A549 (cell line): Measurements from ENCODE around the gene SLC39A11. TPM values are rescaled to one million over a fixed set of nuclear protein-coding genes. Genes with fewer than 3 reads are reported as not detected.

Experiments used
- ATAC-seq, 2 experiments: fragments of 200-7000 bp in 1 of 2; fragments of >200 bp in 1 of 2; cut with Nextera tagmentation in 1 of 2; cut with Tn5 transposase in 1 of 2; 3 replicates each; pipeline versions ENCODE4 v1.8.0 to v1.9.1; 2018 to 2020; ENCODE audit warnings: mild to moderate bottlenecking in 1 of 2, moderate library complexity in 1 of 2
- CTCF ChIA-PET: fragments of 300-600 bp; sonication (Branson Sonifier 250); formaldehyde crosslinking; extraction: SDS; loops from one replicate; lab custom pipeline; 2021; ENCODE audit warnings: antibody characterized with exemption, inconsistent platforms; lab: Yijun Ruan, JAX
- POLR2A ChIA-PET: fragments of 350-600 bp; formaldehyde crosslinking; extraction: SDS; loops from one replicate; lab custom pipeline; 2021; ENCODE audit warnings: antibody characterized with exemption, inconsistent platforms; lab: Yijun Ruan, JAX
- DNase-seq, 2 experiments: peaks; one replicate each; pipeline versions ENCODE4 v3.0.0 to v3.0.0-alpha.2; 2011 to 2016; ENCODE audit warnings: low read depth in 1 of 2, low spot score in 1 of 2
- FAIRE-seq: peaks from 2 replicates; lab custom pipeline; 2011; peaks lifted over from hg19 to GRCh38; lab: Jason Lieb, UNC
- H3K27ac ChIP-seq, 2 experiments: fragments of >200 bp; sonication (Bioruptor Twin); formaldehyde crosslinking; 3 replicates each; pipeline ENCODE4 v1.5.1; 2016 to 2017
- H3K4me1 ChIP-seq: fragments of >200 bp; sonication (Bioruptor Twin); formaldehyde crosslinking; 3 replicates; pipeline ENCODE4 v1.6.1; 2016
- H3K4me2 ChIP-seq: fragments of >200 bp; sonication (Bioruptor Twin); formaldehyde crosslinking; 3 replicates; pipeline ENCODE4 v1.6.1; 2016
- H3K4me3 ChIP-seq: fragments of >200 bp; sonication (Bioruptor Twin); formaldehyde crosslinking; 3 replicates; pipeline ENCODE4 v1.5.1; 2016
- H3K9me3 ChIP-seq: fragments of >200 bp; sonication (Bioruptor Twin); formaldehyde crosslinking; 3 replicates; pipeline ENCODE4 v1.6.1; 2016
- BHLHE40 ChIP-seq: IDR thresholded peaks from 2 replicates; pipeline ENCODE4 v1.6.1; 2012; ENCODE audit warnings: low read depth, low read length, inconsistent platforms
- CEBPB ChIP-seq, 2 experiments: fragments of >200 bp in 1 of 2; sonication (Bioruptor Twin) in 1 of 2; formaldehyde crosslinking in 1 of 2; IDR thresholded peaks; 2 replicates each; pipeline ENCODE4 v1.6.1; 2012 to 2016
- CHD4 ChIP-seq: fragments of 200-600 bp; sonication (generic); IDR thresholded peaks from 2 replicates; pipeline ENCODE4 v1.6.1; 2016; ENCODE audit warnings: antibody characterized with exemption, mild to moderate bottlenecking, borderline replicate concordance
- EP300 ChIP-seq, 2 experiments: fragments of >200 bp; sonication (Bioruptor Twin); formaldehyde crosslinking; IDR thresholded peaks; 2 replicates in 1 of 2; 3 replicates in 1 of 2; pipeline ENCODE4 v1.6.1; 2016 to 2017
- ESRRA ChIP-seq: fragments of 150-350 bp; IDR thresholded peaks from 2 replicates; pipeline ENCODE4 v1.6.1; 2014; ENCODE audit warnings: mild to moderate bottlenecking, low read length, borderline replicate concordance
- FOXS1 ChIP-seq: fragments of 250-450 bp; sonication (Bioruptor Pico); IDR thresholded peaks from 2 replicates; pipeline ENCODE4 v1.5.0; 2020; ENCODE audit warnings: mild to moderate bottlenecking, moderate library complexity
- HEYL ChIP-seq: fragments of 250-450 bp; sonication (Bioruptor Pico); IDR thresholded peaks from 2 replicates; pipeline ENCODE4 v1.8.0; 2021; ENCODE audit warnings: mild to moderate bottlenecking, moderate library complexity
- HOXA7 ChIP-seq: fragments of 250-450 bp; sonication (Bioruptor Pico); IDR thresholded peaks from 2 replicates; pipeline ENCODE4 v1.5.0; 2020; ENCODE audit warnings: mild to moderate bottlenecking, moderate library complexity
- HOXB13 ChIP-seq: fragments of 250-450 bp; sonication (Bioruptor Pico); IDR thresholded peaks from 2 replicates; pipeline ENCODE4 v1.5.0; 2020; ENCODE audit warnings: low read depth, mild to moderate bottlenecking, moderate library complexity
- JUN ChIP-seq, 2 experiments: fragments of >200 bp; sonication (Bioruptor Twin); formaldehyde crosslinking; IDR thresholded peaks; 2 replicates in 1 of 2; 3 replicates in 1 of 2; pipeline ENCODE4 v1.6.1; 2016 to 2017
- JUNB ChIP-seq: fragments of >200 bp; sonication (Bioruptor Twin); formaldehyde crosslinking; IDR thresholded peaks from 2 replicates; pipeline ENCODE4 v1.6.1; 2016
- MAFK ChIP-seq: fragments of 450-650 bp; IDR thresholded peaks from 2 replicates; pipeline ENCODE4 v1.6.1; 2014; ENCODE audit not compliant: partially characterized antibody
- NFE2L2 ChIP-seq: fragments of 150-350 bp; conservative IDR thresholded peaks from 2 replicates; pipeline ENCODE4 v1.6.1; 2014; ENCODE audit warnings: low read length
- NPAS2 ChIP-seq: fragments of 250-450 bp; sonication (Bioruptor Pico); IDR thresholded peaks from 2 replicates; pipeline ENCODE4 v1.8.0; 2022; ENCODE audit warnings: mild to moderate bottlenecking, moderate library complexity, borderline replicate concordance
- NR3C1 ChIP-seq: fragments of >200 bp; sonication (Bioruptor Twin); formaldehyde crosslinking; IDR thresholded peaks from 3 replicates; pipeline ENCODE4 v1.6.1; 2017
- PHF8 ChIP-seq: fragments of 200-600 bp; sonication (generic); IDR thresholded peaks from 2 replicates; pipeline ENCODE4 v1.6.1; 2016; ENCODE audit warnings: low read depth, mild to moderate bottlenecking, antibody characterized with exemption, moderate library complexity, borderline replicate concordance
- RARB ChIP-seq: fragments of 250-450 bp; sonication (Bioruptor Pico); IDR thresholded peaks from 2 replicates; pipeline ENCODE4 v1.8.0; 2021; ENCODE audit warnings: mild to moderate bottlenecking, moderate library complexity
- RCOR1 ChIP-seq: fragments of 150-350 bp; IDR thresholded peaks from 2 replicates; pipeline ENCODE4 v1.6.1; 2014; ENCODE audit warnings: antibody characterized with exemption, low read length, low read depth
- RNF2 ChIP-seq: fragments of 200-600 bp; sonication (generic); IDR thresholded peaks from 2 replicates; pipeline ENCODE4 v1.6.1; 2016; ENCODE audit warnings: low read depth, mild to moderate bottlenecking, antibody characterized with exemption, moderate library complexity, borderline replicate concordance
- SREBF2 ChIP-seq: fragments of 450-650 bp; IDR thresholded peaks from 2 replicates; pipeline ENCODE4 v1.6.1; 2014; ENCODE audit warnings: mild to moderate bottlenecking, moderate library complexity
- ZC3H11A ChIP-seq: fragments of 450-650 bp; IDR thresholded peaks from 2 replicates; pipeline ENCODE4 v1.6.1; 2014; ENCODE audit warnings: antibody characterized with exemption, mild to moderate bottlenecking
- ZFP36 ChIP-seq: fragments of 450-650 bp; IDR thresholded peaks from 2 replicates; pipeline ENCODE4 v1.6.1; 2014; ENCODE audit warnings: borderline replicate concordance; ENCODE audit not compliant: partially characterized antibody
- ZNF302 ChIP-seq: fragments of 250-450 bp; sonication (Bioruptor Pico); IDR thresholded peaks from 2 replicates; pipeline ENCODE4 v1.9.0; 2021; ENCODE audit warnings: inconsistent platforms, mild to moderate bottlenecking, moderate library complexity
- ZSCAN20 ChIP-seq: fragments of 250-450 bp; sonication (Bioruptor Pico); IDR thresholded peaks from 2 replicates; pipeline ENCODE4 v1.8.0; 2022; ENCODE audit warnings: mild to moderate bottlenecking, moderate library complexity
- WGBS: methylation state at CpG from one replicate; pipeline ENCODE4 v1.1.6; 2017; ENCODE audit errors: missing lambda C conversion rate; 5-methylcytosine and 5-hydroxymethylcytosine counted together
- polyA plus RNA-seq, 4 experiments: library from polyadenylated mRNA; depleted of rRNA in 3 of 4; stranded (reverse); fragments of >200 nt; fragmentation: RNase III in 1 of 4; extraction: RNeasy Plus Mini Kit Qiagen cat#74134 plus additional on column Dnase treatment in 1 of 4; gene quantifications; 2 replicates in 3 of 4; 3 replicates in 1 of 4; pipeline ENCODE4 v1.2.3, GENCODE V29; 2011 to 2017
- TF ChIP-seq, protein P1 (sequence below): IDR thresholded peaks from 2 replicates; pipeline ENCODE4 v1.6.1; 2012
- TF ChIP-seq, protein P2 (sequence below): fragments of 250-450 bp; sonication (Bioruptor Pico); IDR thresholded peaks from 2 replicates; pipeline ENCODE4 v1.5.0; 2021; ENCODE audit warnings: mild to moderate bottlenecking, moderate library complexity, borderline replicate concordance
- TF ChIP-seq, protein P3 (sequence below): IDR thresholded peaks from 2 replicates; pipeline ENCODE4 v1.6.1; 2012
- TF ChIP-seq, protein P4 (sequence below): IDR thresholded peaks from 2 replicates; pipeline ENCODE4 v1.6.1; 2012; ENCODE audit warnings: low read depth, borderline replicate concordance
- TF ChIP-seq, protein P5 (sequence below): fragments of 250-450 bp; sonication (Bioruptor Pico); IDR thresholded peaks from 2 replicates; pipeline ENCODE4 v1.5.0; 2020; ENCODE audit warnings: low read depth, mild to moderate bottlenecking, moderate library complexity
- TF ChIP-seq, protein P6 (sequence below): fragments of 450-650 bp; IDR thresholded peaks from 2 replicates; pipeline ENCODE4 v1.6.1; 2014; ENCODE audit warnings: antibody characterized with exemption

The SLC39A11 gene
- polyA plus RNA-seq, 2 of the 4 experiments (the other 2 are of a cell fraction) = 18.4 to 25.2 TPM

DNA sequence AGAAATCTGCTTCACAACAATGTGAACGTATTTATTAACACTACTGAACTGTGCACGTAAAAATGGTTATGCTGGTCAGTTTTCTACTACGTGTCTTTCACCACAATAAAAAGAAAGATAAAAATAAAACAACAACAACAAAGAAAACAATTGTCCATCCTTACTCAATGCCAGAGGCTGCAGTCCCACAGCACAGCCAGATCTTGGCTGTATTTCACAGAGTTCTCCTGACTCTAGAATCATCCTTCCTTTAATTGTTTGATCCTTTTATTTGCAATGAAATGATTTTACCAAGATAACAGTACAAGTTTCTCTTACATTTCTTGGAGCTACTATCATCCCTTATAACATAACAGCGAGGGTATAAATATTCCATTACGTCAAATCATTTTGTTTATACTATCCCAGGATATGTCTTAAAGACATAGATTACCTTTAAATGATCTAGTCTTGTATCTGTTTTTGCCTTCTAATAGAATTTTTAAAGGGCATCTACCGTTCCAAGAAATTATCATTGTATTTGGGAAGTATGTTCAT lies 103.3 kb downstream of the SLC39A11 start:
- ChIA-PET CTCF (interaction anchor here (1.2 kb wide), 1 partner anchor 263 kb away, joined by 3 read pairs; no protein-coding TSS in a partner anchor), POLR2A (no interaction called here)
- no peaks in the 10 kb centered on the region for H3K9me3 ChIP-seq
- TF ChIP-seq ESRRA (no peak), CEBPB (IDR thresholded peaks at IDR 0.05) (no peak), HOXB13 (no peak), PHF8 (no peak), SREBF2 (no peak), EP300 (IDR thresholded peaks at IDR 0.05) (no peak), MAFK (no peak), ZC3H11A (no peak), HEYL (no peak), CHD4 (no peak), RCOR1 (no peak), ZNF302 (no peak), NR3C1 (no peak), ZFP36 (no peak)
- TF ChIP-seq, protein P1, sequence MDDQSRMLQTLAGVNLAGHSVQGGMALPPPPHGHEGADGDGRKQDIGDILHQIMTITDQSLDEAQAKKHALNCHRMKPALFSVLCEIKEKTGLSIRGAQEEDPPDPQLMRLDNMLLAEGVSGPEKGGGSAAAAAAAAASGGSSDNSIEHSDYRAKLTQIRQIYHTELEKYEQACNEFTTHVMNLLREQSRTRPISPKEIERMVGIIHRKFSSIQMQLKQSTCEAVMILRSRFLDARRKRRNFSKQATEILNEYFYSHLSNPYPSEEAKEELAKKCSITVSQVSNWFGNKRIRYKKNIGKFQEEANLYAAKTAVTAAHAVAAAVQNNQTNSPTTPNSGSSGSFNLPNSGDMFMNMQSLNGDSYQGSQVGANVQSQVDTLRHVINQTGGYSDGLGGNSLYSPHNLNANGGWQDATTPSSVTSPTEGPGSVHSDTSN = no peak
- TF ChIP-seq, protein P2, sequence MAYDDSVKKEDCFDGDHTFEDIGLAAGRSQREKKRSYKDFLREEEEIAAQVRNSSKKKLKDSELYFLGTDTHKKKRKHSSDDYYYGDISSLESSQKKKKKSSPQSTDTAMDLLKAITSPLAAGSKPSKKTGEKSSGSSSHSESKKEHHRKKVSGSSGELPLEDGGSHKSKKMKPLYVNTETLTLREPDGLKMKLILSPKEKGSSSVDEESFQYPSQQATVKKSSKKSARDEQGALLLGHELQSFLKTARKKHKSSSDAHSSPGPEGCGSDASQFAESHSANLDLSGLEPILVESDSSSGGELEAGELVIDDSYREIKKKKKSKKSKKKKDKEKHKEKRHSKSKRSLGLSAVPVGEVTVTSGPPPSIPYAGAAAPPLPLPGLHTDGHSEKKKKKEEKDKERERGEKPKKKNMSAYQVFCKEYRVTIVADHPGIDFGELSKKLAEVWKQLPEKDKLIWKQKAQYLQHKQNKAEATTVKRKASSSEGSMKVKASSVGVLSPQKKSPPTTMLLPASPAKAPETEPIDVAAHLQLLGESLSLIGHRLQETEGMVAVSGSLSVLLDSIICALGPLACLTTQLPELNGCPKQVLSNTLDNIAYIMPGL (CRISPR knock-in tag) = no peak
- TF ChIP-seq, protein P3, sequence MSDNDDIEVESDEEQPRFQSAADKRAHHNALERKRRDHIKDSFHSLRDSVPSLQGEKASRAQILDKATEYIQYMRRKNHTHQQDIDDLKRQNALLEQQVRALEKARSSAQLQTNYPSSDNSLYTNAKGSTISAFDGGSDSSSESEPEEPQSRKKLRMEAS = no peak
- TF ChIP-seq, protein P4, sequence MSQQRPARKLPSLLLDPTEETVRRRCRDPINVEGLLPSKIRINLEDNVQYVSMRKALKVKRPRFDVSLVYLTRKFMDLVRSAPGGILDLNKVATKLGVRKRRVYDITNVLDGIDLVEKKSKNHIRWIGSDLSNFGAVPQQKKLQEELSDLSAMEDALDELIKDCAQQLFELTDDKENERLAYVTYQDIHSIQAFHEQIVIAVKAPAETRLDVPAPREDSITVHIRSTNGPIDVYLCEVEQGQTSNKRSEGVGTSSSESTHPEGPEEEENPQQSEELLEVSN = no peak
- TF ChIP-seq, protein P5, sequence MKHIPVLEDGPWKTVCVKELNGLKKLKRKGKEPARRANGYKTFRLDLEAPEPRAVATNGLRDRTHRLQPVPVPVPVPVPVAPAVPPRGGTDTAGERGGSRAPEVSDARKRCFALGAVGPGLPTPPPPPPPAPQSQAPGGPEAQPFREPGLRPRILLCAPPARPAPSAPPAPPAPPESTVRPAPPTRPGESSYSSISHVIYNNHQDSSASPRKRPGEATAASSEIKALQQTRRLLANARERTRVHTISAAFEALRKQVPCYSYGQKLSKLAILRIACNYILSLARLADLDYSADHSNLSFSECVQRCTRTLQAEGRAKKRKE (CRISPR knock-in tag) = no peak
- TF ChIP-seq, protein P6, sequence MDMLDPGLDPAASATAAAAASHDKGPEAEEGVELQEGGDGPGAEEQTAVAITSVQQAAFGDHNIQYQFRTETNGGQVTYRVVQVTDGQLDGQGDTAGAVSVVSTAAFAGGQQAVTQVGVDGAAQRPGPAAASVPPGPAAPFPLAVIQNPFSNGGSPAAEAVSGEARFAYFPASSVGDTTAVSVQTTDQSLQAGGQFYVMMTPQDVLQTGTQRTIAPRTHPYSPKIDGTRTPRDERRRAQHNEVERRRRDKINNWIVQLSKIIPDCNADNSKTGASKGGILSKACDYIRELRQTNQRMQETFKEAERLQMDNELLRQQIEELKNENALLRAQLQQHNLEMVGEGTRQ = no peak
- H3K4me3 ChIP-seq = no peak overlapping the region
- WGBS = 87% methylated on average over 6 of the region's 6 CpGs
- DNase-seq (no peak), FAIRE-seq (no peak), ATAC-seq (no peak)
- H3K27ac ChIP-seq = no peak overlapping the region
- no peak overlapping the region for H3K4me2 ChIP-seq
- peaks cover 10% of the 10 kb centered on the region for H3K4me1 ChIP-seq

DNA sequence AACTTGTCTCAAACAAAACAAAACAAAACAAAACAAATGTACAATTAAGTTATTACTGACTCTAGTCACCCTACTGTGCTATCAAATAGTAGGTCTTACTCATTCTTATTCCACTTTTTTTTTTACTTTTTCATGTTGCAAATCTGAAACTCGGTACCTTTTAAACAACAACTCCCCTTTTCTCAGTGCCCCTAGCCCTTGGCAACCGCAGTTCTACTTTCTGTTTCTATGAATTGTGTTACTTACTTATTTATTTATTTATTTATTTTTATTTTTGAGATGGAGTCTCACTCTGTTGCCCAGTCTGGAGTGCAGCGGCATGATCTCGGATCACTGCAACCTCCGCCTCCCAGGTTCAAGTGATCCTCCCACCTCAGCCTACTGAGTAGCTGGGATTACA lies 104.0 kb downstream of the SLC39A11 start:
- Histone ChIP-seq H3K4me2 (no peak overlapping the region), H3K27ac (no peak overlapping the region), H3K9me3 (no peaks in the 10 kb centered on the region), H3K4me3 (no peak overlapping the region), H3K4me1 (peaks cover 16% of the 10 kb centered on the region)
- FAIRE-seq (no peak), ATAC-seq (no peak), DNase-seq (no peak)
- 90% methylated on average over 5 of the region's 5 CpGs for WGBS
- ChIA-PET CTCF (interaction anchor here (1.0 kb wide), 1 partner anchor 150 kb away, joined by 3 read pairs; no protein-coding TSS in a partner anchor), POLR2A (no interaction called here)
- no peak for TF ChIP-seq RNF2
- TF ChIP-seq PHF8 = no peak
- no peak for TF ChIP-seq BHLHE40
- no peak for TF ChIP-seq RARB (CRISPR knock-in tag)
- TF ChIP-seq JUNB = no peak
- no peak for TF ChIP-seq NPAS2 (CRISPR knock-in tag)
- TF ChIP-seq, protein P5 (CRISPR knock-in tag) = no peak
- TF ChIP-seq SREBF2 = no peak
- no peak for TF ChIP-seq FOXS1 (CRISPR knock-in tag)
- TF ChIP-seq HOXA7 (CRISPR knock-in tag) = no peak
- TF ChIP-seq JUN (IDR thresholded peaks at IDR 0.05) = no peak
- TF ChIP-seq NFE2L2 = no peak
- TF ChIP-seq HOXB13 = no peak
- no peak for TF ChIP-seq CEBPB (IDR thresholded peaks at IDR 0.05)
- no peak for TF ChIP-seq HEYL
- TF ChIP-seq ZSCAN20 = no peak
